H9 (cell line): ENCODE data around the gene LYPLA2. TPM values are rescaled to one million over a fixed set of nuclear protein-coding genes. Genes with fewer than 3 reads are reported as not detected.

Experiments
- DNase-seq: peaks from one replicate; pipeline ENCODE4 v3.0.0-alpha.2; 2017
- H2AFZ ChIP-seq: one replicate; pipeline ENCODE4 v1.6.1; 2013; ENCODE audit warnings: mild to moderate bottlenecking, low read length, control low read depth, moderate library complexity
- H2AK5ac ChIP-seq: 2 replicates; pipeline ENCODE4 v1.6.1; 2013; ENCODE audit warnings: low read length, control low read depth, mixed read lengths; ENCODE audit not compliant: insufficient read length
- H2BK120ac ChIP-seq: one replicate; pipeline ENCODE4 v1.6.1; 2013; ENCODE audit warnings: low read depth, mild to moderate bottlenecking, low read length, control low read depth, inconsistent platforms; ENCODE audit not compliant: poor library complexity, severe bottlenecking
- H2BK12ac ChIP-seq: 2 replicates; pipeline ENCODE4 v1.6.1; 2013; ENCODE audit warnings: low read length, control low read depth, mixed read lengths, low read depth; ENCODE audit not compliant: insufficient read length
- H2BK15ac ChIP-seq: 2 replicates; pipeline ENCODE4 v1.6.1; 2013; ENCODE audit warnings: low read depth, low read length, control low read depth
- H2BK20ac ChIP-seq: one replicate; pipeline ENCODE4 v1.6.1; 2013; ENCODE audit warnings: low read depth, mild to moderate bottlenecking, low read length, control low read depth, inconsistent platforms; ENCODE audit not compliant: poor library complexity, severe bottlenecking
- H2BK5ac ChIP-seq: 2 replicates; pipeline ENCODE4 v1.6.1; 2013; ENCODE audit warnings: low read length, control low read depth, mixed read lengths; ENCODE audit not compliant: insufficient read length
- H3K14ac ChIP-seq: 2 replicates; pipeline ENCODE4 v1.6.1; 2013; ENCODE audit warnings: low read length, control low read depth; ENCODE audit not compliant: insufficient read depth
- H3K18ac ChIP-seq: 2 replicates; pipeline ENCODE4 v1.6.1; 2013; ENCODE audit warnings: low read depth, mild to moderate bottlenecking, mixed read lengths, low read length, control low read depth; ENCODE audit not compliant: insufficient read length
- H3K23ac ChIP-seq: 2 replicates; pipeline ENCODE4 v1.6.1; 2013; ENCODE audit warnings: low read length, control low read depth, mixed read lengths, low read depth; ENCODE audit not compliant: insufficient read length
- H3K23me2 ChIP-seq: 2 replicates; pipeline ENCODE4 v1.6.1; 2013; ENCODE audit warnings: low read depth, mild to moderate bottlenecking, mixed read lengths, low read length, control low read depth; ENCODE audit not compliant: insufficient read length, poor library complexity, severe bottlenecking
- H3K27ac ChIP-seq: 2 replicates; pipeline ENCODE4 v1.5.1; 2013; ENCODE audit warnings: low read length, control low read depth, mixed read lengths, low read depth; ENCODE audit not compliant: insufficient read length
- H3K27me3 ChIP-seq: 2 replicates; pipeline ENCODE4 v1.6.1; 2013; ENCODE audit warnings: low read length, control low read depth, inconsistent platforms; ENCODE audit not compliant: insufficient read depth
- H3K4ac ChIP-seq: 2 replicates; pipeline ENCODE4 v1.6.1; 2013; ENCODE audit warnings: low read depth, mild to moderate bottlenecking, control low read depth, inconsistent platforms, low read length, moderate library complexity
- H3K4me1 ChIP-seq: 2 replicates; pipeline ENCODE4 v1.6.1; 2013; ENCODE audit warnings: low read length, control low read depth, inconsistent platforms; ENCODE audit not compliant: insufficient read depth
- H3K4me2 ChIP-seq: 2 replicates; pipeline ENCODE4 v1.6.1; 2013; ENCODE audit warnings: low read length, control low read depth, mixed read lengths; ENCODE audit not compliant: insufficient read length, insufficient read depth
- H3K56ac ChIP-seq: 2 replicates; pipeline ENCODE4 v1.6.1; 2013; ENCODE audit warnings: low read depth, mild to moderate bottlenecking, mixed read lengths, low read length, control low read depth; ENCODE audit not compliant: insufficient read length
- H3K79me1 ChIP-seq: 2 replicates; pipeline ENCODE4 v1.6.1; 2013; ENCODE audit warnings: low read depth, mild to moderate bottlenecking, moderate library complexity, low read length, control low read depth, inconsistent platforms; ENCODE audit not compliant: insufficient read depth, poor library complexity, severe bottlenecking
- H3K79me2 ChIP-seq: 2 replicates; pipeline ENCODE4 v1.6.1; 2013; ENCODE audit warnings: low read length, control low read depth, inconsistent platforms; ENCODE audit not compliant: insufficient read depth
- H3K9ac ChIP-seq: 2 replicates; pipeline ENCODE4 v1.6.1; 2013; ENCODE audit warnings: low read length, control low read depth, mixed read lengths; ENCODE audit not compliant: insufficient read length; ENCODE audit errors: extremely low read depth
- H3K9me3 ChIP-seq: one replicate; pipeline ENCODE4 v1.6.1; 2013; ENCODE audit warnings: low read depth, low read length, inconsistent platforms; ENCODE audit not compliant: control insufficient read depth
- H3T11ph ChIP-seq: one replicate; pipeline ENCODE4 v1.6.1; 2013; ENCODE audit warnings: mild to moderate bottlenecking, low read length, control low read depth, inconsistent platforms
- H4K20me1 ChIP-seq: one replicate; pipeline ENCODE4 v1.6.1; 2013; ENCODE audit not compliant: control insufficient read depth, insufficient read length, insufficient read depth
- H4K5ac ChIP-seq: 2 replicates; pipeline ENCODE4 v1.6.1; 2013; ENCODE audit warnings: low read depth, mild to moderate bottlenecking, mixed read lengths, low read length, control low read depth; ENCODE audit not compliant: insufficient read length
- H4K8ac ChIP-seq: replicated peaks from 2 replicates; pipeline ENCODE4 v1.6.1; 2013; ENCODE audit warnings: low read length, control low read depth, mixed read lengths, low read depth; ENCODE audit not compliant: insufficient read length
- H4K91ac ChIP-seq: 2 replicates; pipeline ENCODE4 v1.6.1; 2013; ENCODE audit warnings: low read depth, mild to moderate bottlenecking, moderate library complexity, mixed read lengths, low read length, control low read depth; ENCODE audit not compliant: insufficient read length
- H3K27ac Mint-ChIP-seq, 3 experiments: 2 replicates in 2 of 3; 3 replicates in 1 of 3; pipeline ENCODE4 v1.8.0; 2020 to 2021; ENCODE audit warnings: mixed read lengths in 3 of 3, mild to moderate bottlenecking in 1 of 3, moderate library complexity in 1 of 3
- H3K27me3 Mint-ChIP-seq: 2 replicates; pipeline ENCODE4 v1.8.0; 2021; ENCODE audit warnings: low read depth, mild to moderate bottlenecking, moderate library complexity, mixed read lengths
- H3K36me3 Mint-ChIP-seq, 3 experiments: 2 replicates in 2 of 3; 3 replicates in 1 of 3; pipeline ENCODE4 v1.8.0; 2020 to 2021; ENCODE audit warnings: low read depth in 3 of 3, mixed read lengths in 3 of 3; ENCODE audit not compliant: insufficient read depth in 1 of 3
- H3K4me1 Mint-ChIP-seq, 2 experiments: 2 replicates each; pipeline ENCODE4 v1.8.0; 2020; ENCODE audit warnings: mixed read lengths in 2 of 2
- H3K4me3 Mint-ChIP-seq, 2 experiments: 2 replicates in 1 of 2; 3 replicates in 1 of 2; pipeline ENCODE4 v1.8.0; 2020 to 2021; ENCODE audit warnings: mild to moderate bottlenecking in 2 of 2, mixed read lengths in 2 of 2, moderate library complexity in 1 of 2
- H3K9me3 Mint-ChIP-seq, 2 experiments: 2 replicates in 1 of 2; 3 replicates in 1 of 2; pipeline ENCODE4 v1.8.0; 2020; ENCODE audit warnings: mild to moderate bottlenecking in 2 of 2, mixed read lengths in 2 of 2, moderate library complexity in 1 of 2
- WGBS: extraction: QIAGEN DNeasy Blood & Tissue Kit; methylation state at CpG from one replicate; pipeline ENCODE4 v1.1.7; 2013; ENCODE audit warnings: missing lambda C conversion rate, low lambda C conversion rate, mixed read lengths; ENCODE audit not compliant: insufficient read length; ENCODE audit errors: extremely low coverage; 5-methylcytosine and 5-hydroxymethylcytosine counted together
- total RNA-seq: library from RNA; stranded (reverse); gene quantifications from 2 replicates; pipeline ENCODE4 v1.2.1, GENCODE V29; 2021
- TF ChIP-seq, protein P1 (sequence below): fragments of 200-600 bp; sonication (generic); conservative IDR thresholded peaks from 3 replicates; pipeline ENCODE4 v1.8.0; 2021; ENCODE audit warnings: antibody characterized with exemption, mild to moderate bottlenecking

The LYPLA2 gene
- total RNA-seq, 1 experiment from 2014 or later: 118 TPM

DNA sequence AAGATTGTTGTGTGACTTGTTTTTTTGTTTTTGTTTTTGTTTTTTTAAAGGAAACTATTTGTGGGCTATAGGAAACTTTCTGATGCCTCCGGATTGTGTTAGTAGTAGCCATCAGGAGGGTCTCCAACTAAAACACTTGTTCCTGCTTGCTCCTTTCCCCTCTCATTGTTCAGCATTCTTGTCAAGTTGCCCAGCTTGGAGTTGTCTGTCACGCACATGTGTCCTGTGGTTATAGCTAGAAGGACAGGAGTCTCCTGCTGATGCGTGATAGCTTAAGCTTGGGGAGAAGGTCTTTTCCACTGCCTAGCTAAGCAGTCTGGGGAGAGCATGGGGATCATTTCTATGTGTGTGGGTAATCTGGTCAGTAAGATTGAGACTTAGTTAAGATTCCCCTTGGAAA lies 3.2 kb upstream of the LYPLA2 start:
- no peak overlapping the region for H2AK5ac ChIP-seq
- no peak overlapping the region for H2BK120ac ChIP-seq
- peaks cover 6% of the 10 kb centered on the region; the same call in 1 of the 2 replicates for H3K79me2 ChIP-seq
- H3K4me3 Mint-ChIP-seq: no peak overlapping the region
- H3K27me3 ChIP-seq: no peaks in the 10 kb centered on the region
- H3K56ac ChIP-seq: no peak overlapping the region
- H3K9me3 Mint-ChIP-seq: no peaks in the 10 kb centered on the region
- H3K23ac ChIP-seq: no peak overlapping the region
- peaks cover 30 to 56% (median 42%) of the 10 kb centered on the region in 3 experiments for H3K36me3 Mint-ChIP-seq
- no peak overlapping the region for H3K27ac ChIP-seq
- no peaks in the 10 kb centered on the region for H3K9me3 ChIP-seq
- no peak overlapping the region for H4K5ac ChIP-seq
- no peaks in the 10 kb centered on the region for H3K4me1 ChIP-seq
- peaks cover 5% of the 10 kb centered on the region for H3K79me1 ChIP-seq
- no peak overlapping the region for H3T11ph ChIP-seq
- no peak overlapping the region for H2BK20ac ChIP-seq
- no peak overlapping the region for H4K91ac ChIP-seq
- peaks cover 11 to 20% of the 10 kb centered on the region in 2 experiments for H3K4me1 Mint-ChIP-seq
- H3K14ac ChIP-seq: no peak overlapping the region
- DNase-seq: no peak
- WGBS: no CpG with 5 or more reads among the region's 3 CpGs
- H3K27me3 Mint-ChIP-seq: no peaks in the 10 kb centered on the region
- H3K4ac ChIP-seq: no peak overlapping the region
- H2BK12ac ChIP-seq: no peak overlapping the region
- H3K23me2 ChIP-seq: peaks cover 16% of the 10 kb centered on the region
- H3K9ac ChIP-seq: no peak overlapping the region
- H4K20me1 ChIP-seq: no peaks in the 10 kb centered on the region
- no peak overlapping the region for H2BK15ac ChIP-seq
- no peak overlapping the region for H3K18ac ChIP-seq
- no peak overlapping the region for H3K27ac Mint-ChIP-seq
- H3K4me2 ChIP-seq: no peak overlapping the region
- H2AFZ ChIP-seq: no peak overlapping the region
- no peak overlapping the region for H4K8ac ChIP-seq
- H2BK5ac ChIP-seq: no peak overlapping the region
- TF ChIP-seq, protein P1, sequence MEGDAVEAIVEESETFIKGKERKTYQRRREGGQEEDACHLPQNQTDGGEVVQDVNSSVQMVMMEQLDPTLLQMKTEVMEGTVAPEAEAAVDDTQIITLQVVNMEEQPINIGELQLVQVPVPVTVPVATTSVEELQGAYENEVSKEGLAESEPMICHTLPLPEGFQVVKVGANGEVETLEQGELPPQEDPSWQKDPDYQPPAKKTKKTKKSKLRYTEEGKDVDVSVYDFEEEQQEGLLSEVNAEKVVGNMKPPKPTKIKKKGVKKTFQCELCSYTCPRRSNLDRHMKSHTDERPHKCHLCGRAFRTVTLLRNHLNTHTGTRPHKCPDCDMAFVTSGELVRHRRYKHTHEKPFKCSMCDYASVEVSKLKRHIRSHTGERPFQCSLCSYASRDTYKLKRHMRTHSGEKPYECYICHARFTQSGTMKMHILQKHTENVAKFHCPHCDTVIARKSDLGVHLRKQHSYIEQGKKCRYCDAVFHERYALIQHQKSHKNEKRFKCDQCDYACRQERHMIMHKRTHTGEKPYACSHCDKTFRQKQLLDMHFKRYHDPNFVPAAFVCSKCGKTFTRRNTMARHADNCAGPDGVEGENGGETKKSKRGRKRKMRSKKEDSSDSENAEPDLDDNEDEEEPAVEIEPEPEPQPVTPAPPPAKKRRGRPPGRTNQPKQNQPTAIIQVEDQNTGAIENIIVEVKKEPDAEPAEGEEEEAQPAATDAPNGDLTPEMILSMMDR: no peak
